K562 (cell line): Measurements from ENCODE around the gene RPL22L1. TPM values are rescaled to one million over a fixed set of nuclear protein-coding genes. Genes with fewer than 3 reads are reported as not detected.

Experiments used
- ATAC-seq: fragments of 200-7000 bp; cut with Tn5 transposase; 3 replicates; pipeline ENCODE4 v1.9.1; 2020; ENCODE audit warnings: moderate library complexity
- BruUV-seq: library from RNA; stranded (reverse); fragments of 400-500 nt; replicated peaks from 2 replicates; lab custom pipeline; 2021; lab: Mats Ljungman, UMichigan
- CTCF ChIA-PET: fragments of 300-600 bp; formaldehyde crosslinking; extraction: SDS; loops from one replicate; lab custom pipeline; 2021; ENCODE audit warnings: low intra/inter-chr PET ratio; lab: Yijun Ruan, JAX
- POLR2A ChIA-PET: fragments of 300-600, 350-650 bp; sonication (Branson Sonifier 250); formaldehyde crosslinking; extraction: SDS; loops from one replicate; lab custom pipeline; 2021; ENCODE audit warnings: antibody characterized with exemption, inconsistent platforms; lab: Yijun Ruan, JAX
- DNase-seq, 4 experiments: peaks; one replicate each; pipeline versions ENCODE4 v3.0.0 to v3.0.0-alpha.2; 2011 to 2018; ENCODE audit warnings: low spot score in 3 of 4, mixed read lengths in 3 of 4; ENCODE audit errors: extremely low read depth in 1 of 4
- FAIRE-seq: peaks from 2 replicates; lab custom pipeline; 2011; peaks lifted over from hg19 to GRCh38; lab: Jason Lieb, UNC
- H2AFZ ChIP-seq: 2 replicates; pipeline ENCODE4 v1.6.0; 2011; ENCODE audit warnings: low read depth, low read length, control low read depth, inconsistent platforms
- H3K27ac ChIP-seq: fragments of 200-600 bp; 3 replicates; pipeline ENCODE4 v1.8.0; 2011; ENCODE audit warnings: low read depth, mild to moderate bottlenecking, control low read depth, inconsistent platforms, low read length, moderate library complexity, mixed read lengths; ENCODE audit errors: extremely low read depth
- H3K27me3 ChIP-seq, 2 experiments: fragments of 300-600 bp in 1 of 2; 2 replicates in 1 of 2; 3 replicates in 1 of 2; pipeline versions ENCODE4 v1.6.0 to v1.8.0; 2011; ENCODE audit warnings: inconsistent platforms in 2 of 2, low read length in 2 of 2, mild to moderate bottlenecking in 1 of 2, mixed read lengths in 1 of 2, moderate library complexity in 1 of 2; ENCODE audit not compliant: control insufficient read depth in 2 of 2, insufficient read depth in 2 of 2
- H3K36me3 ChIP-seq: fragments of 300-600 bp; 3 replicates; pipeline ENCODE4 v1.8.0; 2011; ENCODE audit warnings: mild to moderate bottlenecking, low read length, inconsistent platforms; ENCODE audit not compliant: control insufficient read depth, insufficient read depth
- H3K4me1 ChIP-seq, 2 experiments: fragments of 200-600 bp in 1 of 2; replicated peaks in 1 of 2; 2 replicates in 1 of 2; 3 replicates in 1 of 2; pipeline versions ENCODE4 v1.5.1 to v1.8.0; 2011; ENCODE audit warnings: inconsistent platforms in 2 of 2, low read length in 2 of 2, mild to moderate bottlenecking in 1 of 2, mixed read lengths in 1 of 2, moderate library complexity in 1 of 2; ENCODE audit not compliant: control insufficient read depth in 2 of 2, insufficient read depth in 2 of 2
- H3K4me2 ChIP-seq: 2 replicates; pipeline ENCODE4 v1.6.1; 2011; ENCODE audit warnings: low read length, control low read depth, inconsistent platforms, mixed read lengths; ENCODE audit not compliant: insufficient read depth
- H3K4me3 ChIP-seq: fragments of 200-600 bp; sonication (generic), shearing (Covaris generic); 2 replicates; pipeline ENCODE4 v1.5.1; 2016; ENCODE audit warnings: control low read depth, inconsistent platforms
- H3K79me2 ChIP-seq: fragments of 200-600 bp; 3 replicates; pipeline ENCODE4 v1.8.0; 2011; ENCODE audit warnings: low read length, inconsistent platforms; ENCODE audit not compliant: control insufficient read depth, insufficient read depth
- H3K9ac ChIP-seq, 2 experiments: 2 replicates each; pipeline versions ENCODE4 v1.6.0 to v1.6.1; 2011; ENCODE audit warnings: low read depth in 2 of 2, low read length in 2 of 2, control low read depth in 1 of 2, inconsistent platforms in 1 of 2, mild to moderate bottlenecking in 1 of 2, mixed read lengths in 1 of 2; ENCODE audit not compliant: insufficient read depth in 1 of 2
- H3K9me1 ChIP-seq: one replicate; pipeline ENCODE4 v1.6.0; 2011; ENCODE audit warnings: inconsistent platforms, mild to moderate bottlenecking, low read length, moderate library complexity; ENCODE audit not compliant: control insufficient read depth, insufficient read depth
- H3K9me3 ChIP-seq: replicated peaks from 2 replicates; pipeline ENCODE4 v1.5.1; 2011; ENCODE audit warnings: low read depth, low read length, inconsistent platforms; ENCODE audit not compliant: control insufficient read depth, insufficient read depth
- H4K20me1 ChIP-seq: replicated peaks from 2 replicates; pipeline ENCODE4 v1.6.1; 2011; ENCODE audit warnings: low read length, inconsistent platforms, mixed read lengths; ENCODE audit not compliant: control insufficient read depth, insufficient read depth
- CBX3 ChIP-seq, 2 experiments: IDR thresholded peaks; 1 replicate in 1 of 2; 2 replicates in 1 of 2; pipeline ENCODE4 v1.6.1; 2012; ENCODE audit warnings: inconsistent platforms in 2 of 2, low read length in 2 of 2, borderline replicate concordance in 1 of 2, control low read depth in 1 of 2
- CBX5 ChIP-seq: IDR thresholded peaks from 2 replicates; pipeline ENCODE4 v1.6.1; 2014; ENCODE audit warnings: low read depth, borderline replicate concordance
- CREM ChIP-seq: IDR thresholded peaks from 2 replicates; pipeline ENCODE4 v1.6.1; 2014; ENCODE audit warnings: antibody characterized with exemption, low read depth
- EP300 ChIP-seq: IDR thresholded peaks from 2 replicates; pipeline ENCODE4 v1.6.1; 2012; ENCODE audit warnings: low read length, improper control_type of control experiment
- ETS1 ChIP-seq: conservative IDR thresholded peaks from 2 replicates; pipeline ENCODE4 v1.6.1; 2011; ENCODE audit warnings: low read depth, mild to moderate bottlenecking, low read length; ENCODE audit not compliant: control insufficient read depth
- ETV6 ChIP-seq, 3 experiments: fragments of 150-350 bp in 1 of 3; sonication (generic) in 1 of 3; formaldehyde crosslinking in 1 of 3; IDR thresholded peaks; 2 replicates each; pipeline versions ENCODE4 v1.6.1 to v1.8.0; 2014 to 2022; ENCODE audit warnings: borderline replicate concordance in 2 of 3, low read depth in 2 of 3, antibody characterized with exemption in 1 of 3, low read length in 1 of 3, mild to moderate bottlenecking in 1 of 3, missing genetic modification reagents in 1 of 3
- KLF16 ChIP-seq: IDR thresholded peaks from 2 replicates; pipeline ENCODE4 v1.6.1; 2016; ENCODE audit warnings: antibody characterized with exemption
- MYC ChIP-seq, 2 experiments: fragments of 250-450 bp in 1 of 2; sonication (Bioruptor Pico) in 1 of 2; IDR thresholded peaks; 2 replicates each; pipeline versions ENCODE4 v1.5.1 to v1.6.1; 2012 to 2021; ENCODE audit warnings: low read depth in 2 of 2, borderline replicate concordance in 1 of 2, improper control_type of control experiment in 1 of 2, low read length in 1 of 2, mild to moderate bottlenecking in 1 of 2, moderate library complexity in 1 of 2
- POU5F1 ChIP-seq: fragments of 150-350 bp; IDR thresholded peaks from 2 replicates; pipeline ENCODE4 v1.6.1; 2014; ENCODE audit warnings: borderline replicate concordance, low read length, low read depth, mild to moderate bottlenecking; ENCODE audit not compliant: partially characterized antibody
- TRIM24 ChIP-seq, 2 experiments: fragments of 450-650 bp; IDR thresholded peaks; 2 replicates each; pipeline ENCODE4 v1.6.1; 2016
- ZFP36 ChIP-seq: fragments of 150-350 bp; IDR thresholded peaks from 2 replicates; pipeline ENCODE4 v1.6.1; 2018; ENCODE audit warnings: low read length, low read depth; ENCODE audit not compliant: partially characterized antibody
- ZKSCAN8 ChIP-seq: fragments of 200-800 bp; sonication (Bioruptor generic); IDR thresholded peaks from 2 replicates; pipeline ENCODE4 v1.6.1; 2016; ENCODE audit warnings: missing genetic modification characterization, missing compliant biosample characterization
- ZNF133 ChIP-seq: fragments of 250-450 bp; sonication (Bioruptor Pico); IDR thresholded peaks from 2 replicates; pipeline ENCODE4 v1.4.0; 2020; ENCODE audit warnings: mild to moderate bottlenecking
- ZNF766 ChIP-seq: fragments of 200-800 bp; sonication (Bioruptor generic); conservative IDR thresholded peaks from 2 replicates; pipeline ENCODE4 v1.6.1; 2016; ENCODE audit warnings: missing genetic modification characterization, missing compliant biosample characterization
- WGBS: fragments of 100-300 bp; shearing (Covaris generic); methylation state at CpG from one replicate; pipeline ENCODE4 v1.1.6; 2016; ENCODE audit warnings: low coverage, mixed read lengths; ENCODE audit not compliant: insufficient coverage; ENCODE audit errors: missing lambda C conversion rate; 5-methylcytosine and 5-hydroxymethylcytosine counted together
- in situ Hi-C: fragments of 300-500 bp; cut with MboI; formaldehyde crosslinking; loops from 4 replicates; pipeline ENCODE4 v1.15.0; 2018; ENCODE audit warnings: inconsistent platforms, mixed read lengths
- intact Hi-C: fragments of 100-400 bp; cut with micrococcal nuclease; formaldehyde crosslinking; loops from 2 replicates; pipeline ENCODE4 v1.14.2; 2022
- polyA plus RNA-seq, 8 experiments: library from polyadenylated mRNA; depleted of rRNA in 4 of 8; stranded (reverse) in 5 of 8; unstranded in 3 of 8; fragments of >200 nt; fragmentation: Nextera tagmentation in 2 of 8; fragmentation: Illumina TruSeq in 1 of 8; extraction: Ambion mirVana in 2 of 8; extraction: Trizol in 1 of 8; gene quantifications; 2 replicates each; pipeline versions ENCODE4 v1.2.1 to v1.2.3, GENCODE V29; 2011 to 2014; ENCODE audit warnings: inconsistent platforms in 1 of 8, missing spikeins in 1 of 8
- total RNA-seq, 7 experiments: library from RNA; depleted of rRNA in 6 of 7; stranded (reverse); fragments of >200 nt in 6 of 7; fragmentation: Illumina TruSeq in 2 of 7; extraction: Trizol in 2 of 7; gene quantifications; 2 replicates each; pipeline versions ENCODE4 v1.2.1 to v1.2.3, GENCODE V29; 2011 to 2021; ENCODE audit warnings: low replicate concordance in 1 of 7
- TF ChIP-seq, protein P1 (sequence below): fragments of 250-450 bp; sonication (Bioruptor Pico); IDR thresholded peaks from 2 replicates; pipeline ENCODE4 v1.8.0; 2022; ENCODE audit warnings: moderate library complexity, mild to moderate bottlenecking, inconsistent platforms

The RPL22L1 gene
- total and polyA plus RNA-seq, 9 of the 15 experiments (the other 6 are each of a cell fraction or from before 2014, with no cell fraction given), result 53.9 to 198 (median 108) TPM

DNA sequence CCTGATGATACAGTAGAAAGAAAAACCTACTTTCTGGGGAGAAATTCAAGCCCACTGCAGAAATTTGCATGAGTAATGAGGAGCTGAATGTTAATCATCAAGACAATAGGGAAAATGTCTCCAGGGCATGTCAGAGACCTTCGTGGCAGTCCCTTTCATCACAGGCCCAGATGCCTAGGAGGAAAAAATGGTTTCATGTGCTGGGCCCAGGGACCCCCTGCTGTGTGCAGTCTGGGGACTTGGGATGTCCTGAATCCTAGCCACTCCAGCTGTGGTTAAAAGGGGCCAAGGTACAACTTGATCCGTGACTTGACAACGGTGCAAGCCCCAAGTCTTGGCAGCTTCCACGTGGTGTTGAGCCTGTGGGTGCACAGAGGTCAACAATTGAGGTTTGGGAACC lies 48.7 kb upstream of the RPL22L1 start:
- no peaks in the 10 kb centered on the region for H3K27me3 ChIP-seq
- WGBS, result 2% methylated on average over 4 of the region's 4 CpGs
- TF ChIP-seq ZFP36 (peak; percentile 70), CREM (no peak), POU5F1 (no peak), ZNF766 (no peak), CBX5 (0 out of 2 replicates have a peak, but pooled peaks have one; percentile 42), CBX3 (IDR thresholded peaks at IDR 0.05; ENCODE audit: borderline replicate concordance in 1 of 2, low read length in 2 of 2) (peak in 1 of 2 experiments; percentile 50; a peak in 1 of 3 replicates)
- no peak overlapping the region for H3K9ac ChIP-seq
- H2AFZ ChIP-seq, result no peak overlapping the region
- H3K4me3 ChIP-seq, result no peak overlapping the region
- no TSS peak for BruUV-seq
- no peaks in the 10 kb centered on the region for H3K36me3 ChIP-seq
- H3K4me2 ChIP-seq, result no peak overlapping the region
- peaks cover 0 to 6% of the 10 kb centered on the region in 2 experiments; a peak in 2 of 5 replicates for H3K4me1 ChIP-seq
- in situ Hi-C loops (no loop called here), intact Hi-C loops (no loop called here)
- ATAC-seq (no peak), FAIRE-seq (no peak), DNase-seq (no peak)
- POLR2A ChIA-PET, result interaction anchor here (0.6 kb wide), 1 partner anchor 12 kb away, joined by 4 read pairs; no protein-coding TSS in a partner anchor
- H3K27ac ChIP-seq, result no peak overlapping the region
- H3K9me3 ChIP-seq, result peaks cover 2% of the 10 kb centered on the region; the same call in 1 of the 2 replicates
- H3K79me2 ChIP-seq, result no peaks in the 10 kb centered on the region
- no peaks in the 10 kb centered on the region for H4K20me1 ChIP-seq
- CTCF ChIA-PET, result no interaction called here
- H3K9me1 ChIP-seq, result no peaks in the 10 kb centered on the region

- Histone ChIP-seq H3K4me3 (no peak overlapping the region), H3K9ac (no peak overlapping the region), H3K27me3 (no peaks in the 10 kb centered on the region), H3K79me2 (no peaks in the 10 kb centered on the region), H3K9me1 (no peaks in the 10 kb centered on the region), H3K4me2 (no peak overlapping the region), H3K9me3 (peaks cover 2% of the 10 kb centered on the region; the same call in 1 of the 2 replicates), H4K20me1 (no peaks in the 10 kb centered on the region), H3K4me1 (peaks cover 0 to 6% of the 10 kb centered on the region in 2 experiments; a peak in 2 of 5 replicates), H3K36me3 (no peaks in the 10 kb centered on the region), H3K27ac (no peak overlapping the region), H2AFZ (no peak overlapping the region)
- ChIA-PET POLR2A (no interaction called here), CTCF (no interaction called here)
- 0% methylated on average over 1 of the region's 1 CpG for WGBS
- ATAC-seq, result no peak
- in situ Hi-C loops (no loop called here), intact Hi-C loops (no loop called here)
- BruUV-seq, result no TSS peak
- DNase-seq, result no peak
- peak; percentile 55 for FAIRE-seq
- TF ChIP-seq ZNF133 (CRISPR knock-in tag) (no peak), KLF16 (no peak), ZKSCAN8 (no peak), ETV6 (IDR thresholded peaks at IDR 0.05; ENCODE audit: borderline replicate concordance in 1 of 2, low read depth in 2 of 2, low read length in 1 of 2) (no peak), ETV6 (CRISPR knock-in tag; IDR thresholded peaks at IDR 0.05; ENCODE audit: borderline replicate concordance) (no peak), ETS1 (no peak), EP300 (no peak), MYC (IDR thresholded peaks at IDR 0.05; ENCODE audit: low read depth, low read length) (no peak), MYC (CRISPR knock-in tag; IDR thresholded peaks at IDR 0.05; ENCODE audit: borderline replicate concordance, low read depth) (no peak), TRIM24 (IDR thresholded peaks at IDR 0.05) (no peak)
- TF ChIP-seq, protein P1, sequence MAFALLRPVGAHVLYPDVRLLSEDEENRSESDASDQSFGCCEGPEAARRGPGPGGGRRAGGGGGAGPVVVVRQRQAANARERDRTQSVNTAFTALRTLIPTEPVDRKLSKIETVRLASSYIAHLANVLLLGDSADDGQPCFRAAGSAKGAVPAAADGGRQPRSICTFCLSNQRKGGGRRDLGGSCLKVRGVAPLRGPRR (CRISPR knock-in tag), result no peak
Measured at GRCh38 chr3:170914690-170915089, 44.7 kb upstream of the RPL22L1 start.
